Right lobe of liver (tissue), 6 donors: ENCODE measurements around the gene PPP1CA. TPM values are rescaled to one million over a fixed set of nuclear protein-coding genes. Genes with fewer than 3 reads are reported as not detected.

Experiments
- ATAC-seq, 4 donors: fragments of 200-7000 bp; cut with Tn5 transposase; one replicate each; pipeline ENCODE4 v1.9.1; 2020; ENCODE audit warnings: mild to moderate bottlenecking in 4 of 4, moderate library complexity in 4 of 4
- DNase-seq, 3 donors: peaks; one replicate each; pipeline ENCODE4 v3.0.0-alpha.2; 2020
- H3K27ac ChIP-seq, 3 donors: fragments of 200-600 bp; one replicate each; pipeline ENCODE4 v1.8.0; 2022
- H3K27me3 ChIP-seq, 2 donors: fragments of 200-600 bp; one replicate each; pipeline ENCODE4 v1.8.0; 2022
- H3K36me3 ChIP-seq, 4 donors: fragments of 200-600 bp; sonication (generic) in 1 of 4; one replicate each; pipeline versions ENCODE4 v1.5.1 to v1.8.0; 2017 to 2022; ENCODE audit warnings: control low read depth in 1 of 4
- H3K4me1 ChIP-seq, 4 donors: fragments of 200-600 bp; sonication (generic) in 1 of 4; one replicate each; pipeline versions ENCODE4 v1.5.1 to v1.8.0; 2017 to 2022; ENCODE audit warnings: control low read depth in 1 of 4
- H3K4me3 ChIP-seq, 3 donors: fragments of 200-600 bp; one replicate each; pipeline ENCODE4 v1.8.0; 2022
- H3K9me3 ChIP-seq, 4 donors: fragments of 200-600 bp; sonication (generic) in 1 of 4; one replicate each; pipeline versions ENCODE4 v1.5.1 to v1.8.0; 2017 to 2022; ENCODE audit warnings: control low read depth in 1 of 4
- POLR2A ChIP-seq: fragments of 450-650 bp; IDR thresholded peaks from one replicate; pipeline ENCODE4 v1.6.1; 2017; ENCODE audit warnings: antibody characterized with exemption, mild to moderate bottlenecking
- WGBS: methylation state at CpG from one replicate; pipeline ENCODE4 v1.1.6; 2018; ENCODE audit warnings: low coverage, low lambda C conversion rate; ENCODE audit not compliant: insufficient coverage; ENCODE audit errors: missing lambda C conversion rate; 5-methylcytosine and 5-hydroxymethylcytosine counted together
- intact Hi-C, 2 donors: fragments of 100-400 bp; cut with DNase I; formaldehyde crosslinking; loops; one replicate each; pipeline versions ENCODE4 v1.11.2 to v1.14.1; 2022
- total RNA-seq, 6 experiments: library from RNA; depleted of rRNA in 2 of 6; stranded (reverse); fragments of >200 nt in 2 of 6; fragmentation: NEBNext Ultra II Directional in 3 of 6; extraction: Animal tissue kit (Norgen Biotek cat#: 25700) in 3 of 6; gene quantifications; one replicate each; pipeline versions ENCODE4 v1.1.0 to v1.2.4, GENCODE V29; 2016 to 2023
- TF ChIP-seq, protein P1 (sequence below), 4 donors: fragments of 200-600 bp in 3 of 4; fragments of 450-650 bp in 1 of 4; IDR thresholded peaks; one replicate each; pipeline versions ENCODE4 v1.5.1 to v1.8.0; 2016 to 2022; ENCODE audit warnings: antibody characterized with exemption in 4 of 4, mild to moderate bottlenecking in 2 of 4
- donor health status: DM: no; HTN: yes; CAD: no.
- donor health status: DM: no; HTN: no; CAD: no.
- donor health status: DM: no; HTN: no; CAD: no.
- donor health status: DM: no; HTN: yes; CAD: no.
- donor health status: DM: no; HTN: yes; CAD: no.

PPP1CA gene
- total RNA-seq, 6 experiments from 2014 or later, result 64.2 to 102 (median 71.1) TPM

DNA sequence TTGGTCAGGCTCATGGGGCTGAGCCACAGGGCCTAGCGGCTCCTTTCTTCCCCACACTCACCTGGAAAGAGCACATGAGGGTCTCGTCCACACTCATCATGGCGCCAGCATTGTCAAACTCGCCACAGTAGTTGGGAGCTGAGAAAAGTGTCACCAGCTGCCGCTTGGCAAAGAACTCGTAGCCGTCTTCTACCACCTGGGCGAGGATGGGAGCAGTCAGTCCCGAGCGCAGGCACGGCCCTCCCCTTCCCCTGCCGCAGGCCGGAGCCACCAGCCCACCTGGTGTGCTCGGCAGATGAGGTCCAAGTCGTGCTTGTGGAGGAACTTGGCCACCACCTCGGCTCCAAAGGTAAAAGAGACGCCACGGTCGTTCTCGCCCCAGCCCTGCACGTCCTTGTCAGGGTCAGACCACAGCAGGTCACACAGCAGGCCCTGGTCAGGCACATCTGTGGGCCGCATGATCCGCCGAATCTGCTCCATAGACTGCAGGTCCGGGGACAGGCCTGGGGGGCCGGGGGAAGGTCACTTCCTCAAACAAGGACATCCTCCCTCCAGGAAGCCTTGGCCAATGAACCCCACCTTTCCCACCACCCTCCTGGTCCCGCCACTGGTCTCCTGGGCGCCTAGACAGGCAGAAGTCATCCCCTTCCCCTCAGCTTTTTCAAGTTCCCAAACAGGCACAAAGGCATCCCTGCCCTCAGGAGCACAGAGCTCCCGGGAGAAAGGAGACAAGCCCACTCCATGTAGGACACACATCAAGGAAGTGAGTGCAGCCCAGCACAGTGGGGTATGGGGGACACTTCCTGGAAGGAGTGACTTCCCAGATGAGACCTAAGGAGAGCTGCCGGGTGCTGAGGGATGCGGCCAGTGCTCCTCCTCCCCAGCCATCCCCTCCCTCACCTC lies 2.7 kb downstream of the PPP1CA start:
- Histone ChIP-seq H3K4me1 (peaks cover 0 to 24% (median 5%) of the 10 kb centered on the region in 4 donors), H3K27me3 (no peaks in the 10 kb centered on the region), H3K36me3 (peaks cover 3 to 34% (median 17%) of the 10 kb centered on the region in 4 donors), H3K27ac (no peak overlapping the region), H3K4me3 (no peak overlapping the region), H3K9me3 (no peaks in the 10 kb centered on the region)
- DNase-seq (no peak), ATAC-seq (no peak)
- 79% methylated on average over 8 of the region's 31 CpGs for WGBS
- intact Hi-C loops, result loop anchor here in 1 of 2 donors (10.0 kb wide), 1 partner anchor 106 kb away; the partner anchor contains the start of genes CDK2AP2 and PITPNM1
- TF ChIP-seq POLR2A, result no peak
- TF ChIP-seq, protein P1, sequence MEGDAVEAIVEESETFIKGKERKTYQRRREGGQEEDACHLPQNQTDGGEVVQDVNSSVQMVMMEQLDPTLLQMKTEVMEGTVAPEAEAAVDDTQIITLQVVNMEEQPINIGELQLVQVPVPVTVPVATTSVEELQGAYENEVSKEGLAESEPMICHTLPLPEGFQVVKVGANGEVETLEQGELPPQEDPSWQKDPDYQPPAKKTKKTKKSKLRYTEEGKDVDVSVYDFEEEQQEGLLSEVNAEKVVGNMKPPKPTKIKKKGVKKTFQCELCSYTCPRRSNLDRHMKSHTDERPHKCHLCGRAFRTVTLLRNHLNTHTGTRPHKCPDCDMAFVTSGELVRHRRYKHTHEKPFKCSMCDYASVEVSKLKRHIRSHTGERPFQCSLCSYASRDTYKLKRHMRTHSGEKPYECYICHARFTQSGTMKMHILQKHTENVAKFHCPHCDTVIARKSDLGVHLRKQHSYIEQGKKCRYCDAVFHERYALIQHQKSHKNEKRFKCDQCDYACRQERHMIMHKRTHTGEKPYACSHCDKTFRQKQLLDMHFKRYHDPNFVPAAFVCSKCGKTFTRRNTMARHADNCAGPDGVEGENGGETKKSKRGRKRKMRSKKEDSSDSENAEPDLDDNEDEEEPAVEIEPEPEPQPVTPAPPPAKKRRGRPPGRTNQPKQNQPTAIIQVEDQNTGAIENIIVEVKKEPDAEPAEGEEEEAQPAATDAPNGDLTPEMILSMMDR (IDR thresholded peaks at IDR 0.05), result no peak

DNA sequence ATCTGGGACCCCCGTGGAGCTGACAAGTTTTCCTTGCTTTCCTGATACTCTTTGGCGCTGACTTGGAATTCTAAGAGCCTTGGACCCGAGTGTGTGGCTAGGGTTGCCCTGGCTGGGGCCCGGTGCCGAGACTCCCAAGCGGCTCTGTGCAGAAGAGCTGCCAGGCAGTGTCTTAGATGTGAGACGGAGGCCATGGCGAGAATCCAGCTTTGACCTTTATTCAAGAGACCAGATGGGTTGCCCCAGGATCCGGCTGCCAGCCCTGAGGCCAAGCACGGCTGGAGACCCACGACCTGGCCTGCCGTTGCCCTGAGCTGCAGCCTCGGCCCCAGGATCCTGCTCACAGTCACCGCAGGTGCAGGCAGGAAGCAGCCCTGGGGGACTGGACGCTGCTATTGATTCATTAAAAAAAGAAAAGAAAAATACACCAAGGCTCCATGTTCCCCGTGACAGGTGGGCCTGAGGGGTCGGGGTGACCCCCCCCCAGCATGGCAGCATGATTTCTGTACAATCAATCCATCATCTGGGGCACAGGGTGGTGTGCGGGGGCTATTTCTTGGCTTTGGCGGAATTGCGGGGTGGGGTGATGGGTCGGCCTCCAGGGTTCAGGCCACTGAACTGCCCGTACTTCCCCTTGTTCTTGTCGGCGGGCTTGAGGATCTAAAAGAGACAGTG lies 3.5 kb downstream of the PPP1CA start:
- Histone ChIP-seq H3K36me3 (peaks cover 3 to 37% (median 17%) of the 10 kb centered on the region in 4 donors), H3K9me3 (no peaks in the 10 kb centered on the region), H3K27ac (no peak overlapping the region), H3K27me3 (no peaks in the 10 kb centered on the region), H3K4me3 (no peak overlapping the region), H3K4me1 (peaks cover 0 to 24% (median 5%) of the 10 kb centered on the region in 4 donors)
- DNase-seq (no peak), ATAC-seq (no peak)
- no peak for TF ChIP-seq POLR2A
- TF ChIP-seq, protein P1 (IDR thresholded peaks at IDR 0.05), result no peak
- intact Hi-C loops, result loop anchor here in 1 of 2 donors (10.0 kb wide), 1 partner anchor 107 kb away; the partner anchor contains the start of genes CDK2AP2 and PITPNM1
- WGBS, result 75% methylated on average over 11 of the region's 24 CpGs

DNA sequence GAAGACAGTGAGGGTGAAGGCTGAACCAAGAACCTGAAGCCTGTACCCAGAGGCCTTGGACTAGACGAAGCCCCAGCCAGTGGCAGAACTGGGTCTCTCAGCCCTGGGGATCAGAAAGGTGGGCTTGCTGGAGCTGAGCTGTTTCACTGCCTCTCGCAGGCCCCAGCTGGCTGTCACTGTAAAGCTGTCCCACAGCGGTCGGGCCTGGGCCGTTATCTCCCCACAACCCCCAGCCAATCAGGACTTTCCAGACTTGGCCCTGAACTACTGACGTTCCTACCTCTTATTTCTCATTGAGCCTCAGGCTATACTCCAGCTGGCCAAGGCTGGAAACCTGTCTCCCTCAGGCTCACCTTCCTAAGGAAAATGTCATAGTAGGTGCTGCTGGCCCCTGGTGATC lies 4.1 kb downstream of the PPP1CA start:
- ATAC-seq, result no peak
- DNase-seq, result no peak
- intact Hi-C loops, result loop anchor here in 1 of 2 donors (10.0 kb wide), 1 partner anchor 107 kb away; the partner anchor contains the start of genes CDK2AP2 and PITPNM1
- H3K4me1 ChIP-seq, result peaks cover 0 to 21% (median 5%) of the 10 kb centered on the region in 4 donors
- H3K27ac ChIP-seq, result no peak overlapping the region
- H3K27me3 ChIP-seq, result no peaks in the 10 kb centered on the region
- TF ChIP-seq, protein P1 (IDR thresholded peaks at IDR 0.05), result no peak
- TF ChIP-seq POLR2A, result no peak
- no CpG with 5 or more reads among the region's 6 CpGs for WGBS
- H3K36me3 ChIP-seq, result peaks cover 3 to 37% (median 17%) of the 10 kb centered on the region in 4 donors
- no peak overlapping the region for H3K4me3 ChIP-seq
- no peaks in the 10 kb centered on the region for H3K9me3 ChIP-seq

DNA sequence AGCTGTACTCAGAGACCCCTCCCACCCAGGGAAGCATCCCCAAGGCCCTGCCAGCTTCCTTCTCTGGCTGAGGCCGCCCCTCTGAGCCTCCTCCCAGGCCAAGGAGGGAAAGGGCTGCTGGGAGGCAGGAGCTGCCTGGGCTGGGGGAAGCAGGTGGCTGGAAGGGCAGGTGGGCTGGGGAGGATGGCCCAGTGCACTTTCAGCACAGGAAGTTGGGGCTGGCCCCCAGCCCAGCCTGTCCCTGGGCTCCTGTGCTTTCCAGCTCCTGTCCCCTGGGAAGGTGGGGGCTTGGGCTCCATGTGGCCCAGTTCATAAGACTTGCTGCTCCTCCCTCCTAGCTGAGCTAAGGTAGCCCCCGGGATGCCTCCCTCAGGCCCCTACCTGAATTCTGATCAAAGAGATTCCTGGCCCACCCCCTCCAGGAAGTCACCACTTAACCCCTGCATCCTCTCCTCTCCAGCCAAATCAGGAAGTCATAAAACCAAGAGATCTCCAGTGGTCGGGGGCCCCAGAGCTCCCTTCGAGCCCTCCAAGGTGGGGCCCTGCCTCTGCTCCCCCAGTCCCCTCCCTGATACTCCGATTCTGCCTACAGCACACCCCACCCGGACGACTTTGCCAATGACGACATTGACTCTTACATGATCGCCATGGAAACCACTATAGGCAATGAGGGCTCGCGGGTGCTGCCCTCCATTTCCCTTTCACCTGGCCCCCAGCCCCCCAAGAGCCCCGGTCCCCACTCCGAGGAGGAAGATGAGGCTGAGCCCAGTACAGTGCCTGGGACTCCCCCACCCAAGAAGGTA lies 4.9 kb downstream of the PPP1CA start:
- Histone ChIP-seq H3K4me3 (no peak overlapping the region), H3K27ac (no peak overlapping the region), H3K27me3 (no peaks in the 10 kb centered on the region), H3K9me3 (no peaks in the 10 kb centered on the region), H3K36me3 (peaks cover 3 to 37% (median 17%) of the 10 kb centered on the region in 4 donors), H3K4me1 (peaks cover 0 to 18% (median 5%) of the 10 kb centered on the region in 4 donors)
- WGBS, result 53% methylated on average over 8 of the region's 13 CpGs
- DNase-seq (no peak), ATAC-seq (no peak)
- TF ChIP-seq, protein P1 (IDR thresholded peaks at IDR 0.05), result no peak
- TF ChIP-seq POLR2A, result no peak
- intact Hi-C loops, result loop anchor here in 1 of 2 donors (10.0 kb wide), 1 partner anchor 108 kb away; the partner anchor contains the start of genes CDK2AP2 and PITPNM1
